Stimulated activated memory B cell treated with anti-CD40 and anti-IgM and Interleukin-4, amounts not matched to agents 10 μg/mL and 1 μg/mL and 100 μg/mL, for 72 hours (primary cell): ENCODE results near the gene TSPAN9.
A peak's percentile ranks its signal among the peaks of the same experiment; 100 is the strongest.

Experiments used
- ATAC-seq: fragments of 150-1000 bp; cut with Tn5 transposase; 2 replicates; pipeline ENCODE4 v1.10.0; 2021
- H3K27ac Mint-ChIP-seq: one replicate; pipeline ENCODE4 v1.8.0; 2022; ENCODE audit warnings: mild to moderate bottlenecking, mixed read lengths
- H3K27me3 Mint-ChIP-seq: one replicate; pipeline ENCODE4 v1.8.0; 2022; ENCODE audit warnings: mixed read lengths
- H3K36me3 Mint-ChIP-seq: one replicate; pipeline ENCODE4 v1.8.0; 2022; ENCODE audit warnings: mixed read lengths
- H3K4me1 Mint-ChIP-seq: one replicate; pipeline ENCODE4 v1.8.0; 2022; ENCODE audit warnings: mixed read lengths
- H3K4me3 Mint-ChIP-seq: one replicate; pipeline ENCODE4 v1.8.0; 2022; ENCODE audit warnings: mild to moderate bottlenecking, moderate library complexity, mixed read lengths
- H3K9me3 Mint-ChIP-seq: one replicate; pipeline ENCODE4 v1.8.0; 2022; ENCODE audit warnings: mixed read lengths

The TSPAN9 gene

GRCh38 chr12:3328571-3328970 lies 251.4 kb downstream of the TSPAN9 start:
- H3K9me3 Mint-ChIP-seq = peaks cover 3% of the 10 kb centered on the region
- H3K27me3 Mint-ChIP-seq = peaks cover 7% of the 10 kb centered on the region
- no peak overlapping the region for H3K27ac Mint-ChIP-seq
- H3K4me3 Mint-ChIP-seq = no peak overlapping the region
- H3K4me1 Mint-ChIP-seq = no peaks in the 10 kb centered on the region
- H3K36me3 Mint-ChIP-seq = no peaks in the 10 kb centered on the region
- no peak for ATAC-seq

- Mint-ChIP-seq H3K36me3 (no peaks in the 10 kb centered on the region), H3K4me3 (no peak overlapping the region), H3K9me3 (peaks cover 3% of the 10 kb centered on the region), H3K27ac (no peak overlapping the region), H3K4me1 (no peaks in the 10 kb centered on the region), H3K27me3 (peaks cover 4% of the 10 kb centered on the region)
- ATAC-seq = no peak
These were observed 252.2 kb downstream of the TSPAN9 start for GRCh38 chr12:3329361-3329760.

DNA sequence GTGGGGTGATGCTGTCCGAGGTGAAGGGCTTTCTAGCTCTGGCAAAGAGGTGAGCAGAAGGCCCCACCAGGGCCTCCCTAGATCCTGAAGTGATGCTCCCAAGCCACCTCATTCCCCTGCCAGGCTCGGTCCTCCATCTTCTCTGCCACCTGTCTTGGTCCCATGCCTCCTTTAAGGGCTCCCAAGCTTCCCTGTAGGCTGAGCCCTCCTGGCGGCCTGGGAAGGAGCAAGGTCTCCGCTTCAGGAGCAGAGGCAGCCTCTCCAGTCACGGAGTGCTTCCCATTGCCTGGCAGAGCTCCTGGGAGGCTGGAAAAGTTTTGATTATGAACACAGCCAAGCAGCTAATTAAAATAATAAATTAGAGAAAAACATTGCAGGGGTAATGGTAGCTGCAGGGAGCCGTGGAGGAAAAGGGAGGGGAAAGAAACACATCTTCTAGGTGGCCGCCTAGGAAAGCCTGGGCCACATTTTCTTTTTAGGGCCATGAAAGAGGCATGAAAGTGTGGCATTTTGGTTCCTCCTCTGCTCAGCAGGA lies 253.9 kb downstream of the TSPAN9 start:
- Mint-ChIP-seq H3K36me3 (no peaks in the 10 kb centered on the region), H3K27ac (no peak overlapping the region), H3K4me3 (no peak overlapping the region), H3K9me3 (peaks cover 3% of the 10 kb centered on the region), H3K4me1 (no peaks in the 10 kb centered on the region), H3K27me3 (peaks cover 13% of the 10 kb centered on the region)
- no peak for ATAC-seq

DNA sequence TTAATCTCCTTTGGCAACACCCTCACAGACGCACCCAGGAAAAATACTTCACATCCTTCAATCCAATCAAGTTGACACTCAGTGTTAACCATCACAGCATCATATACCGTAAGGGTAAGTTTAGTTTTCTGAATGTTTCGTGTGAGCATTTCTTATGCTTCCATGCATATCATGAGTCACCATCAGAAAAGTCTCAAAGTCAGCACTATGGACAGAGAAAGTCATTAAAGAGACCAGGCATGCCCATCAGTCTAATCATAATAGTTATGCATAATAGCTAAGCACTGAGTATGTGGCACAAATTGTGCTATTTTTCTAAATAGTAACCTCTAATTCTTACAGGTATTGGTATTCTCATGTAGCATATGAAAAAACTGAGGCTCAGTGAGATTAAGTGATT lies 255.0 kb downstream of the TSPAN9 start:
- H3K9me3 Mint-ChIP-seq = peaks cover 3% of the 10 kb centered on the region

DNA sequence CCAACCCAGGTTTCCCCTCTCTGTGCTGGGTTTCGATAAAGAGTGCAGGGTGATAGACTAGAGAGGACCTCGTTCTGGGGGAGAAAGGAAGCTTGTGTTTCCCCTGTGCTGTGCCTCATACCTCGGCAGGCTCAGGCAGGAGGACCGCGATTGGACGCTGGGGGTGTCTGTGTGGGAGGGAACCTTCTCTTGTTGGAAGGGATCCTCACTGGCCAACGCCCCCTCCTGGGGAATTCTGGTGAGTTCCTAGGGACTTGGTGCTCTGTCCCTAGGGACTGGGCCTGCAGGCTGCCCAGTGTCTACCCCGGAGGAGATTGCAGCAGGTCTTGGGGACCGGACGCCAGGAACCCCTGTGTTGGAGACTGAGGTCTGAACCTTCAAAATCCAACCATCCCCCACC lies 256.4 kb downstream of the TSPAN9 start:
- Mint-ChIP-seq H3K9me3 (peaks cover 3% of the 10 kb centered on the region), H3K36me3 (no peaks in the 10 kb centered on the region), H3K4me3 (no peak overlapping the region), H3K4me1 (no peaks in the 10 kb centered on the region), H3K27me3 (peaks cover 28% of the 10 kb centered on the region), H3K27ac (no peak overlapping the region)
- no peak for ATAC-seq

More for the DNA sequence above, 255.0 kb downstream of the TSPAN9 start:
- H3K36me3 Mint-ChIP-seq = no peaks in the 10 kb centered on the region
- H3K4me3 Mint-ChIP-seq = no peak overlapping the region
- ATAC-seq = no peak
- H3K27me3 Mint-ChIP-seq = peaks cover 14% of the 10 kb centered on the region
- H3K4me1 Mint-ChIP-seq = no peaks in the 10 kb centered on the region
- no peak overlapping the region for H3K27ac Mint-ChIP-seq

GRCh38 chr12:3333991-3334391 lies 256.8 kb downstream of the TSPAN9 start:
- H3K36me3 Mint-ChIP-seq = no peaks in the 10 kb centered on the region
- H3K9me3 Mint-ChIP-seq = peaks cover 3% of the 10 kb centered on the region

DNA sequence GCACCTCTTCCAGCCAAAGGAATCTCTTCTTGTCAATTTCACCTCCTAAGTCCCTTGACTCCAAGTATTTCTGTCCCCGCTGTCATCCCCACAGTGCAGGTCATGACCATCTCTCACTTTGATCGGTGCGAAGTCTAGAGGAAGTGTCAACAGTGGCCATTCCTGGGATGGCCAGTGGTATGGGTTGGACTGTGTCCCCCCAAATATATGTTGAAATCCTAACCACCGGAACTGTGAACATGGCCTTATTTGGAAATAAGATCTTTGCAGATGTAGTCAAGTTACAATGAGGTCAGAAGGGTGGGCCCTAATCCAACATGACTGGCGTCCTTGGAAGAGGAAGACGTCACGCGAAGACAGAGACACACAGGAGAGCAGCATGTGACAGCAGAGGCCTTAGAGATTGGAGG lies 257.9 kb downstream of the TSPAN9 start:
- no peaks in the 10 kb centered on the region for H3K36me3 Mint-ChIP-seq
- H3K9me3 Mint-ChIP-seq = peaks cover 3% of the 10 kb centered on the region
- ATAC-seq = no peak
- peaks cover 30% of the 10 kb centered on the region for H3K27me3 Mint-ChIP-seq
- no peak overlapping the region for H3K4me3 Mint-ChIP-seq
- no peaks in the 10 kb centered on the region for H3K4me1 Mint-ChIP-seq
- no peak overlapping the region for H3K27ac Mint-ChIP-seq

More at GRCh38 chr12:3333991-3334391, 256.8 kb downstream of the TSPAN9 start:
- no peak overlapping the region for H3K4me3 Mint-ChIP-seq
- no peaks in the 10 kb centered on the region for H3K4me1 Mint-ChIP-seq
- ATAC-seq = peak; percentile 37
- H3K27me3 Mint-ChIP-seq = peaks cover 30% of the 10 kb centered on the region
- no peak overlapping the region for H3K27ac Mint-ChIP-seq
